HG03025 (cell line): ENCODE data around the gene FRMD3.

Source experiments
- ATAC-seq: cut with Tn5 transposase; IDR thresholded peaks from one replicate; pipeline ENCODE4 v1.9.1; 2021; ENCODE audit warnings: mild to moderate bottlenecking, moderate library complexity; ENCODE audit not compliant: unreplicated experiment, low FRiP score

FRMD3 gene

DNA sequence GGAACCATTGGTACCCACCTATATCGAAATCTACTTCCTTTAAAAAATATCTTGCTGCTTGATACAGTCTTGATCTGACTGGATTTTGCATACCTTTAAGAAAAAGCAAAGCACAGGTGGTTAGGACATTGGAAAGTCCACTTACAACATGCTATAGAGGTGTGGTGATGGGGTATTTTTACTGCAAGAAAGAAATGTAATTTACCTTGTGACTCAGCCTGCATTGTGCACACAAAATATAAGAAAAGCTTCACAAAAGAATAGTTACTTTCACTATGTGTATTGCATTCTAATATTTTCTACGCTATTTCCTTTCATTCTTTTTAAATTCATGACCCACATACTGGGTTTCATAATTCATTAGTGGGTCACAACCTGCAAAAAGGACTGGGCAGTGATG, 239.1 kb downstream of the FRMD3 start:
- ATAC-seq = no peak

DNA sequence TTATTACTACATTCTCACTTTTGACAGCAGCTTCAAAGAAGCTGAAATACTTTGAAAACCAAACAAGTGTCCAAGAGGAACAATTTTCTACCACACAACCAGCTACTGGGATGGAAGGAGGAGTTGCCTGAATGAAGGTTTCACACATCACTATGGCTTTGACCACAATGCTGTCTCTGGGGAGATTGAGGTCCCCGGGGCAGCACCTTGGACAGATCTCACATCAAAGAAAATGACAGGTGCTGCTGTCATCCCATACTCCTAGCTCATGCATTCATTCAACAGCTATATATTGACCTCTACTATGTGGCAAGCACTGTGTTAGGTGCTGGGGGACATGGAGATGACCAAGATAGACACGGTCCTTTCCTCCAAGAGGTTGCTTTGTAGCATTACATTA, 242.1 kb downstream of the FRMD3 start:
- ATAC-seq = no peak

DNA sequence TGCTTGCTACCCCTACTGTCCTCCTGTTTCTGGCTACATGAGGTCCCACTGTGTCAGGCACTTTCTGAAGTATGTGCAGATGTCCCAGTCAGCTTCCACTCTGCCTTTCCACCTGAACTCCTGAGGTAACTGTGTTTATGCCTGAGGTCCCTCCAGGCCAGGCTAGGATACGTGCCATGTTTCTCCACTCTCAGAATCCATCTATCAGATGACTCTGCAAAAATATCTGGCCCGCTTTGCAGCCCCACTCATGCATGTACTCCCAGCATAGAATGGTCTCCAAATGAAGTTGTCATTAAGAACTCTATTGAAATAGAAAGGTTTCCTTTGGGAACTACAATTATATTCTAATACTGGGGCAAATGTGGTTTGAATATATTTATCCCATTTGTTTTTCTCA, 243.4 kb downstream of the FRMD3 start:
- no peak for ATAC-seq

GRCh38 chr9:83291196-83291595, 247.0 kb downstream of the FRMD3 start:
- no peak for ATAC-seq

DNA sequence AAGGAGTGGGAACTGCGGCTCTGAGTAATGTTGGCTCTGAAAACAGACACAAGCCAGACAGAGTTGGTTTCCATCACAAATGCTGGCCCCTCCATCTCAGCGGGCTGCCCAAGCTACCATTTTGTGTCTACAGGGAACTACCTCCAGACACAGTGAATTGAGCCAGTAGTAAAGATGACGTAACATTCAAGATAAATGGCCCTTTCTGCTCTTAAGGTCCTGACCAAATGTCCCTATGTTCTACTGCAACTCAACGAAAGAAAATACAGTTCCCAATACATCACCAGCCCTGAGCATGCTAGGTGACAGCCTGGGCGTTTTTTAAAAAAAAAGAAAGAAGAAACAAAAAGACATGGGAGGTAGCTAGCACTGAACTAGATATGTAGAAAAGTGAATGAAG, 247.5 kb downstream of the FRMD3 start:
- ATAC-seq = no peak

- ATAC-seq = no peak
These were observed 251.2 kb downstream of the FRMD3 start for GRCh38 chr9:83287021-83287420.

DNA sequence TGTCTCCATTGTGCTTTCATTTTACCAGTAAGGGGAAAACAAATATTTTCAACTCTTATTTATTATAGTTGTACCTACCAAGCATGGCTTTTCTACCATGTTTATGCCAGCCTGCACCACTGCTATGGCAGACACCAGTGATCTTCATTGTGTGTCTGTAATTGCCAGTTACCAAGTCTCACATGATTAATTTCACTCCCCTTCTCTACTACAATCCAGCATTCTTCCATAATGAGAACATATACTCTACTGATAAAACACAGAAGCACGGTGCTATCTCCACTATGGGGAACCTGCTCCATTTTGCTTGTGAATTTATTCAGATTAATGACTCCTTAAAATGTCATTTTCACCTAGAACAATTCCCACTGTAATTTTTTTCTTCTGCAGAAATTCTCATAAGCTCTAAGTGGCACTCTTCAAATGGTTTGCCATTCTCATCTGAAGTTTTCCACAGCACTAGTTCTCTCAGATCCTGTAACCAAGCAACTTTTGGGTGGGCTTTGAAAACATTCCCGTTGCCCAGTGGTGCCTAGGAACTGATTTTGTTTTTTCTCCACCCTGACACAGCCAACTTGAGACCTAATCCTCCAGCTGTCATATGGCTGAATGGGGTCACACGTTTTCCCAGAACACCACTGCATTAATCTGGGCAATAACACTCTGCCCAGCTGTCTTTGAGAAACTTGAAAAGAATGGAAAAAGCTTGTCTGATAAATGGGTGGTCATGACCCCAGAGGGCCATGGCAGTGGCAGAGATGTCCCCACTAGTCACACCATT, 252.6 kb downstream of the FRMD3 start:
- no peak for ATAC-seq

- ATAC-seq = no peak
These were observed 253.5 kb downstream of the FRMD3 start for GRCh38 chr9:83284746-83285145.

GRCh38 chr9:83283528-83283927, 254.7 kb downstream of the FRMD3 start:
- ATAC-seq = no peak

GRCh38 chr9:83281306-83282255, 256.6 kb downstream of the FRMD3 start:
- no peak for ATAC-seq

- ATAC-seq = no peak
These were observed 257.4 kb downstream of the FRMD3 start for GRCh38 chr9:83280790-83281189.

- ATAC-seq = no peak
These were observed 257.9 kb downstream of the FRMD3 start for GRCh38 chr9:83280268-83280667.

GRCh38 chr9:83274787-83275186, 263.4 kb downstream of the FRMD3 start:
- no peak for ATAC-seq

GRCh38 chr9:83271665-83272071, 266.5 kb downstream of the FRMD3 start:
- no peak for ATAC-seq

GRCh38 chr9:83270116-83270515, 268.1 kb downstream of the FRMD3 start:
- ATAC-seq = no peak

DNA sequence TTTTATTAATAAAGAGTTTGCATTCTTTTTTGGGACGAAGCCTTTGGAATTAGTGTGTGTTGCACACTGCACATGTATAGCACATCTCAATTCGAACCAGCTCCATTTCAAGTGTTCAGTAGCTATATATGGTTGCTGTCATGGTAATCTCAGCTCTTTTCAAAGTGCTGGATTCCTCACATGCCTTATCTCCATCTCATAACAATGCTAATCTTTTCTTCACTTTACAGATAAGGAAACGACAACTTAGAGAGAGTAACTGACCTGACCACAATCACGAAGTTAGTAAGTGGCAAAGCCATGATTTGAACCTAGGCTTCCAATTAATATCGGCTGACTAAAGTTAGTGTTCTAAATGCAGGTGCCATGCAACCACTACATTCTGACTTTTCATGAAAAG, 270.5 kb downstream of the FRMD3 start:
- no peak for ATAC-seq

- no peak for ATAC-seq
These were observed 271.3 kb downstream of the FRMD3 start for GRCh38 chr9:83266666-83267496.

- ATAC-seq = no peak
These were observed 271.9 kb downstream of the FRMD3 start for GRCh38 chr9:83266331-83266665.

DNA sequence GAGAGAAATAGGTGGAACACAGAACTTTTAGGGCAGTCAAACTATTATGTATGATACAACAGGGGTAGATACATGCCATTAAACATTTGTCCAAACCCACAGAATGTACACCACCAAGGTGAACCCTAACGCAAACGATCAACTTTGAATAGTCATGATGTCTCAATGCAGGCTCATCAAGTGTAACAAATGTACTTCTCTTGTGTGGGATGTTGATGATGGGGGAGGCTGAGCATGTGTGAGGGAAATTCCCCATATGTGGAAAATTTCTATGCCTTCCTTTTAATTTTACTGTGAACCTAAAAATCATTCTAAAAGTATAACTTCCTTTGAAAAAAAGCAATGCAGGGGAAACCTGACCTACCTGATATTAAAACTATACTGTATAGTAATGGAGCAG, 273.9 kb downstream of the FRMD3 start:
- ATAC-seq = no peak

GRCh38 chr9:83259558-83259957, 278.6 kb downstream of the FRMD3 start:
- no peak for ATAC-seq
